Keratinocyte (primary cell): ENCODE results near the gene SCAMP2. TPM values are rescaled to one million over a fixed set of nuclear protein-coding genes. Genes with fewer than 3 reads are reported as not detected.

Experiments used
- DNase-seq: peaks from one replicate; pipeline ENCODE4 v3.0.0-alpha.2; 2011; ENCODE audit warnings: low read depth, missing footprints, low spot score
- FAIRE-seq: peaks from 2 replicates; lab custom pipeline; 2011; peaks lifted over from hg19 to GRCh38; lab: Jason Lieb, UNC
- H2AFZ ChIP-seq: 2 replicates; pipeline ENCODE4 v1.6.0; 2012; ENCODE audit warnings: low read length, control low read depth, inconsistent platforms; ENCODE audit not compliant: control insufficient read depth
- H3K27ac ChIP-seq: 2 replicates; pipeline ENCODE4 v1.5.1; 2011; ENCODE audit warnings: low read length; ENCODE audit not compliant: control insufficient read depth, insufficient read depth
- H3K27me3 ChIP-seq: 3 replicates; pipeline ENCODE4 v1.6.0; 2011; ENCODE audit warnings: low read length; ENCODE audit not compliant: control insufficient read depth, insufficient read depth; ENCODE audit errors: extremely low read depth
- H3K36me3 ChIP-seq, 2 experiments: 2 replicates in 1 of 2; 3 replicates in 1 of 2; pipeline ENCODE4 v1.5.1; 2011; ENCODE audit warnings: low read length in 2 of 2, mild to moderate bottlenecking in 1 of 2; ENCODE audit not compliant: control insufficient read depth in 2 of 2, insufficient read depth in 2 of 2; ENCODE audit errors: extremely low read depth in 1 of 2
- H3K4me1 ChIP-seq: 3 replicates; pipeline ENCODE4 v1.5.1; 2011; ENCODE audit warnings: low read length; ENCODE audit not compliant: control insufficient read depth, insufficient read depth; ENCODE audit errors: extremely low read depth
- H3K4me2 ChIP-seq: 3 replicates; pipeline ENCODE4 v1.6.0; 2011; ENCODE audit warnings: low read depth, low read length; ENCODE audit not compliant: control insufficient read depth, insufficient read depth; ENCODE audit errors: extremely low read depth
- H3K4me3 ChIP-seq, 3 experiments: fragments of 200-600 bp in 1 of 3; sonication (generic) in 1 of 3; 2 replicates in 2 of 3; 3 replicates in 1 of 3; pipeline ENCODE4 v1.5.1; 2011 to 2016; ENCODE audit warnings: low read length in 3 of 3, mild to moderate bottlenecking in 3 of 3, control low read depth in 2 of 3, inconsistent platforms in 1 of 3, low read depth in 1 of 3, mixed read lengths in 1 of 3, mixed run types in 1 of 3, moderate library complexity in 1 of 3; ENCODE audit not compliant: control insufficient read depth in 2 of 3, insufficient read depth in 2 of 3; ENCODE audit errors: extremely low read depth in 1 of 3
- H3K79me2 ChIP-seq: 2 replicates; pipeline ENCODE4 v1.6.0; 2012; ENCODE audit warnings: low read length; ENCODE audit not compliant: control insufficient read depth, insufficient read depth
- H3K9ac ChIP-seq: 3 replicates; pipeline ENCODE4 v1.6.0; 2011; ENCODE audit warnings: low read length; ENCODE audit not compliant: control insufficient read depth, insufficient read depth; ENCODE audit errors: extremely low read depth
- H3K9me1 ChIP-seq: 3 replicates; pipeline ENCODE4 v1.6.0; 2011; ENCODE audit warnings: low read length; ENCODE audit not compliant: control insufficient read depth, insufficient read depth; ENCODE audit errors: extremely low read depth
- H3K9me3 ChIP-seq: 2 replicates; pipeline ENCODE4 v1.5.1; 2012; ENCODE audit warnings: low read depth, low read length; ENCODE audit not compliant: control insufficient read depth
- H4K20me1 ChIP-seq: 3 replicates; pipeline ENCODE4 v1.6.0; 2011; ENCODE audit warnings: low read length; ENCODE audit not compliant: control insufficient read depth, insufficient read depth; ENCODE audit errors: extremely low read depth
- CTCF ChIP-seq, 3 experiments: IDR thresholded peaks in 1 of 3; conservative IDR thresholded peaks in 1 of 3; optimal IDR thresholded peaks in 1 of 3; 2 replicates in 2 of 3; 3 replicates in 1 of 3; pipeline versions ENCODE3 to v1.5.1; 2011; ENCODE audit warnings: low read length in 3 of 3, mild to moderate bottlenecking in 3 of 3, moderate library complexity in 2 of 3, control low read depth in 1 of 3, inconsistent platforms in 1 of 3; ENCODE audit not compliant: insufficient read depth in 2 of 3; ENCODE audit errors: extremely low read depth in 1 of 3
- EZH2 ChIP-seq: IDR thresholded peaks from one replicate; pipeline ENCODE4 v1.6.1; 2012; ENCODE audit warnings: inconsistent platforms, mild to moderate bottlenecking, low read length, moderate library complexity
- dilution Hi-C: fragments of 300-500 bp; cut with MboI; formaldehyde crosslinking; loops from one replicate; pipeline ENCODE4 v1.7.0; 2020; ENCODE audit warnings: low sequenced_read_pairs; ENCODE audit not compliant: extremely low pct_ligation_motif_present
- polyA plus RNA-seq, 5 experiments: library from polyadenylated mRNA; depleted of rRNA in 3 of 5; stranded (reverse) in 3 of 5; stranded (forward) in 1 of 5; unstranded in 1 of 5; fragments of >200 nt; gene quantifications; 1 replicate in 1 of 5; 2 replicates in 3 of 5; 3 replicates in 1 of 5; pipeline versions ENCODE4 v1.2.1 to v1.2.3, GENCODE V29; 2011 to 2012; ENCODE audit warnings: missing spikeins in 2 of 5, low read depth in 1 of 5, low replicate concordance in 1 of 5

Gene SCAMP2
- polyA plus RNA-seq, 1 donor (not counting 4 experiments of a cell fraction or from before 2014, with no cell fraction given) = 72.8 TPM

DNA sequence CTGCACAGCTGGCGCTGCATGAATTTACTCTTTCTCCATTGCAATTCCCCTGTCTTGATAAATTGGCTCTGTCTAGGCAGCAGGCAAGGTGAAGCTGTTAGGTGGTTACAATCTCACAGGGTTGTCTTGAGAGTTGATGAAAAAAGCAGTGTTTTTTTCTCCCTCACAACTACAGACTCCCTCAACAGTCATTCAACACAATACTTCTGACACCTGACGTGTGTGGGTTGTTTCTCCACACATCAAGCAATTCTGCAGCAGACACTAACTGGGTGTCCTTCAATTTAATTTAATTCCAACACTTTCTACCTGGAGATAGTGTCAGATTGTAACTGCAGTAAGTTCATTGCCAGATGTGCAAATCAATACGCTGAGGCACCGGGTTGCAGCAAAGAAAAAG is 5.1 kb upstream of the SCAMP2 start:
- Histone ChIP-seq H3K79me2 (no peaks in the 10 kb centered on the region), H3K4me1 (peaks cover 3% of the 10 kb centered on the region), H3K36me3 (no peaks in the 10 kb centered on the region), H3K9me3 (no peaks in the 10 kb centered on the region), H3K4me3 (no peak overlapping the region), H3K9ac (no peak overlapping the region), H3K27me3 (no peaks in the 10 kb centered on the region), H3K27ac (no peak overlapping the region), H2AFZ (no peak overlapping the region), H4K20me1 (no peaks in the 10 kb centered on the region), H3K4me2 (no peak overlapping the region), H3K9me1 (no peaks in the 10 kb centered on the region)
- TF ChIP-seq EZH2 (no peak), CTCF (optimal IDR thresholded peaks at IDR 0.05 in 1 of 3, IDR thresholded peaks at IDR 0.05 in 1 of 3, conservative IDR thresholded peaks at IDR 0.05 in 1 of 3; ENCODE audit: extremely low read depth in 1 of 3, insufficient read depth in 2 of 3, low read length in 3 of 3) (no peak)
- FAIRE-seq (no peak), DNase-seq (no peak)
- dilution Hi-C loops = no loop called here

- Histone ChIP-seq H3K9me3 (no peaks in the 10 kb centered on the region), H3K4me1 (peaks cover 29% of the 10 kb centered on the region), H3K27me3 (no peaks in the 10 kb centered on the region), H3K9ac (peak overlapping the region; percentile 94), H4K20me1 (peaks cover 13% of the 10 kb centered on the region), H3K79me2 (peaks cover 32% of the 10 kb centered on the region), H3K4me3 (peak overlapping the region; percentile 59 to 80 (median 74)), H3K9me1 (peaks cover 4% of the 10 kb centered on the region), H3K36me3 (peaks cover 0 to 3% of the 10 kb centered on the region in 2 experiments), H2AFZ (peak overlapping the region; percentile 23), H3K4me2 (peak overlapping the region; percentile 87), H3K27ac (no peak overlapping the region)
- dilution Hi-C loops = no loop called here
- DNase-seq (no peak), FAIRE-seq (no peak)
- no peak for TF ChIP-seq CTCF (optimal IDR thresholded peaks at IDR 0.05 in 1 of 3, IDR thresholded peaks at IDR 0.05 in 1 of 3, conservative IDR thresholded peaks at IDR 0.05 in 1 of 3; ENCODE audit: extremely low read depth in 1 of 3, insufficient read depth in 2 of 3, low read length in 3 of 3)
- TF ChIP-seq EZH2 = no peak
These were observed 725 bp upstream of the SCAMP2 start for GRCh38 chr15:74873756-74874424.
